ENCODE data around the gene SUDS3. TPM values are rescaled to one million over a fixed set of nuclear protein-coding genes. Genes with fewer than 3 reads are reported as not detected.

The SUDS3 gene
- total RNA-seq, 1 donor from 2014 or later: 49.7 TPM

- no peak for DNase-seq (ENCODE audit: low read depth)
Measured at GRCh38 chr12:118439068-118439467, 62.7 kb downstream of the SUDS3 start.

- no peak for DNase-seq (ENCODE audit: low read depth)
Measured at GRCh38 chr12:118446247-118446646, 69.9 kb downstream of the SUDS3 start.

- DNase-seq (ENCODE audit: low read depth): no peak
Measured at GRCh38 chr12:118447181-118447580, 70.8 kb downstream of the SUDS3 start.

- DNase-seq (ENCODE audit: low read depth): no peak
Measured at GRCh38 chr12:118448341-118448740, 72.0 kb downstream of the SUDS3 start.

GRCh38 chr12:118455327-118455726 lies 79.0 kb downstream of the SUDS3 start:
- no peak for DNase-seq (ENCODE audit: low read depth)

- DNase-seq (ENCODE audit: low read depth): no peak
Measured at GRCh38 chr12:118456741-118457140, 80.4 kb downstream of the SUDS3 start.

GRCh38 chr12:118459110-118459509 lies 82.8 kb downstream of the SUDS3 start:
- DNase-seq (ENCODE audit: low read depth): no peak

GRCh38 chr12:118463677-118464076 lies 87.3 kb downstream of the SUDS3 start:
- DNase-seq (ENCODE audit: low read depth): no peak

GRCh38 chr12:118465706-118466105 lies 89.4 kb downstream of the SUDS3 start:
- DNase-seq (ENCODE audit: low read depth): no peak

Other genes starting within 250 kb of the SUDS3 start
- 315 and 316 TPM in 2 replicates for gene PEBP1, start 240.4 kb upstream of the SUDS3 start, total RNA-seq
- gene TAOK3, start 3.6 kb upstream of the SUDS3 start, total RNA-seq: 18.1 and 20.9 TPM in 2 replicates